Body of pancreas (tissue), 4 donors: ENCODE results near the gene NRBF2. TPM values are rescaled to one million over a fixed set of nuclear protein-coding genes. Genes with fewer than 3 reads are reported as not detected.

Experiments
- ATAC-seq: fragments of 150-250 bp; one replicate; pipeline ENCODE4 v1.9.1; 2016
- DNase-seq, 4 donors: peaks; one replicate each; pipeline ENCODE4 v3.0.0-alpha.2; 2019
- H3K27ac ChIP-seq, 4 donors: fragments of 200-600 bp; sonication (generic); 1 replicate in 3 of 4; 2 replicates in 1 of 4; pipeline versions ENCODE4 v1.5.1 to v1.6.1; 2016 to 2019; ENCODE audit warnings: mild to moderate bottlenecking in 1 of 4, mixed read lengths in 1 of 4, moderate library complexity in 1 of 4
- H3K27me3 ChIP-seq, 2 donors: fragments of 200-600 bp; sonication (generic); one replicate each; pipeline ENCODE4 v1.6.0; 2016; ENCODE audit warnings: mild to moderate bottlenecking in 1 of 2
- H3K36me3 ChIP-seq, 2 donors: fragments of 200-600 bp; sonication (generic); replicated peaks in 1 of 2; 2 replicates each; pipeline ENCODE4 v1.5.1; 2016; ENCODE audit warnings: low read depth in 2 of 2; ENCODE audit not compliant: insufficient read depth in 1 of 2
- H3K4me1 ChIP-seq: fragments of 200-600 bp; sonication (generic); one replicate; pipeline ENCODE4 v1.6.0; 2016
- H3K4me3 ChIP-seq, 2 donors: fragments of 200-600 bp; sonication (generic); 1 replicate in 1 of 2; 2 replicates in 1 of 2; pipeline ENCODE4 v1.5.1; 2016 to 2019
- H3K9me3 ChIP-seq, 3 donors: fragments of 200-600 bp; sonication (generic); 1 replicate in 2 of 3; 2 replicates in 1 of 3; pipeline ENCODE4 v1.5.1; 2016
- CTCF ChIP-seq, 7 experiments: fragments of 450-650 bp in 4 of 7; fragments of 200-600 bp in 3 of 7; sonication (generic) in 3 of 7; IDR thresholded peaks; one replicate each; pipeline ENCODE4 v1.5.1; 2016 to 2019; ENCODE audit warnings: antibody characterized with exemption in 7 of 7
- POLR2A ChIP-seq, 3 donors: fragments of 450-650 bp; IDR thresholded peaks; one replicate each; pipeline ENCODE4 v1.6.1; 2016; ENCODE audit warnings: antibody characterized with exemption in 3 of 3, mild to moderate bottlenecking in 2 of 3
- WGBS, 2 donors: methylation state at CpG; one replicate each; pipeline ENCODE4 v1.1.5; 2017; 5-methylcytosine and 5-hydroxymethylcytosine counted together
- intact Hi-C: fragments of 100-400 bp; cut with DNase I; formaldehyde crosslinking; loops from one replicate; pipeline ENCODE4 v1.15.1; 2023
- total RNA-seq, 2 donors: library from RNA; depleted of rRNA; stranded (reverse); fragments of >200 nt; gene quantifications; one replicate each; pipeline ENCODE4 v1.1.0, GENCODE V29; 2016

The NRBF2 gene
- total RNA-seq, 2 donors from 2014 or later, result 7.5 to 9.2 TPM

- intact Hi-C loops, result no loop called here
- ATAC-seq (no peak), DNase-seq (no peak)
- WGBS, 2 donors, result 78 to 80% methylated on average over 3 of the region's 3 CpGs
- Histone ChIP-seq H3K27ac (no peak overlapping the region), H3K27me3 (no peaks in the 10 kb centered on the region), H3K4me1 (peaks cover 13% of the 10 kb centered on the region), H3K9me3 (no peaks in the 10 kb centered on the region), H3K36me3 (no peaks in the 10 kb centered on the region), H3K4me3 (no peak overlapping the region)
- TF ChIP-seq POLR2A (IDR thresholded peaks at IDR 0.05) (no peak), CTCF (IDR thresholded peaks at IDR 0.05) (no peak)
Measured at GRCh38 chr10:63140077-63140476, 6.9 kb downstream of the NRBF2 start.

- H3K9me3 ChIP-seq, result no peaks in the 10 kb centered on the region
- no peak overlapping the region for H3K27ac ChIP-seq
- no peak overlapping the region for H3K4me3 ChIP-seq
- ATAC-seq (no peak), DNase-seq (no peak)
- no peaks in the 10 kb centered on the region for H3K27me3 ChIP-seq
- no peaks in the 10 kb centered on the region for H3K36me3 ChIP-seq
- no peaks in the 10 kb centered on the region for H3K4me1 ChIP-seq
- intact Hi-C loops, result no loop called here
- 93% methylated on average over 6 of the region's 6 CpGs for WGBS, 2 donors
- no peak for TF ChIP-seq CTCF (IDR thresholded peaks at IDR 0.05)
- no peak for TF ChIP-seq POLR2A (IDR thresholded peaks at IDR 0.05)
Measured at GRCh38 chr10:63142136-63142535, 9.0 kb downstream of the NRBF2 start.

- no peaks in the 10 kb centered on the region for H3K27me3 ChIP-seq
- H3K36me3 ChIP-seq, result peaks cover 0 to 5% of the 10 kb centered on the region in 2 donors
- ATAC-seq, result no peak
- H3K9me3 ChIP-seq, result no peaks in the 10 kb centered on the region
- H3K27ac ChIP-seq, result no peak overlapping the region
- no peaks in the 10 kb centered on the region for H3K4me1 ChIP-seq
- 77 to 82% methylated on average over 5 of the region's 5 CpGs for WGBS, 2 donors
- no peak for TF ChIP-seq POLR2A (IDR thresholded peaks at IDR 0.05)
- no peak for TF ChIP-seq CTCF (IDR thresholded peaks at IDR 0.05)
- intact Hi-C loops, result no loop called here
- no peak for DNase-seq
- no peak overlapping the region for H3K4me3 ChIP-seq
Measured at GRCh38 chr10:63143987-63144386, 10.9 kb downstream of the NRBF2 start.

GRCh38 chr10:63145782-63146181 lies 12.7 kb downstream of the NRBF2 start:
- Histone ChIP-seq H3K4me3 (no peak overlapping the region), H3K4me1 (no peaks in the 10 kb centered on the region), H3K27me3 (no peaks in the 10 kb centered on the region), H3K36me3 (peaks cover 3 to 5% of the 10 kb centered on the region in 2 donors), H3K27ac (no peak overlapping the region), H3K9me3 (no peaks in the 10 kb centered on the region)
- intact Hi-C loops, result no loop called here
- TF ChIP-seq CTCF (IDR thresholded peaks at IDR 0.05) (no peak), POLR2A (IDR thresholded peaks at IDR 0.05) (no peak)
- DNase-seq, result no peak
- ATAC-seq, result no peak

GRCh38 chr10:63146503-63146902 lies 13.4 kb downstream of the NRBF2 start:
- H3K36me3 ChIP-seq, result peaks cover 3 to 5% of the 10 kb centered on the region in 2 donors
- H3K4me3 ChIP-seq, result no peak overlapping the region
- H3K9me3 ChIP-seq, result no peaks in the 10 kb centered on the region
- no peak overlapping the region for H3K27ac ChIP-seq
- TF ChIP-seq POLR2A (IDR thresholded peaks at IDR 0.05) (no peak), CTCF (IDR thresholded peaks at IDR 0.05) (no peak)
- H3K27me3 ChIP-seq, result no peaks in the 10 kb centered on the region
- no peaks in the 10 kb centered on the region for H3K4me1 ChIP-seq
- DNase-seq (no peak), ATAC-seq (no peak)
- intact Hi-C loops, result no loop called here
